Uterus (tissue), 4 donors: ENCODE results near the gene LIFR. TPM values are rescaled to one million over a fixed set of nuclear protein-coding genes. Genes with fewer than 3 reads are reported as not detected.

Experiments used
- DNase-seq, 2 donors: peaks; one replicate each; pipeline ENCODE4 v3.0.0-alpha.2; 2019 to 2020
- H3K27ac ChIP-seq, 2 donors: fragments of 200-600 bp; sonication (generic); 1 replicate in 1 of 2; 2 replicates in 1 of 2; pipeline ENCODE4 v1.5.1; 2016 to 2018
- H3K27me3 ChIP-seq, 2 donors: fragments of 200-600 bp; sonication (generic); one replicate each; pipeline ENCODE4 v1.5.1; 2018 to 2019; ENCODE audit warnings: control low read depth in 1 of 2
- H3K36me3 ChIP-seq, 2 donors: fragments of 200-600 bp; sonication (generic); one replicate each; pipeline ENCODE4 v1.5.1; 2019; ENCODE audit warnings: control low read depth in 1 of 2
- H3K4me1 ChIP-seq, 2 donors: fragments of 200-600 bp; sonication (generic); one replicate each; pipeline ENCODE4 v1.5.1; 2018 to 2019; ENCODE audit warnings: control low read depth in 1 of 2
- H3K4me3 ChIP-seq, 2 donors: fragments of 200-600 bp; sonication (generic); 1 replicate in 1 of 2; 2 replicates in 1 of 2; pipeline ENCODE4 v1.5.1; 2018 to 2019; ENCODE audit warnings: mild to moderate bottlenecking in 1 of 2
- H3K9me3 ChIP-seq, 2 donors: fragments of 200-600 bp; sonication (generic); one replicate each; pipeline ENCODE4 v1.5.1; 2019; ENCODE audit warnings: control low read depth in 1 of 2
- POLR2A ChIP-seq, 2 donors: fragments of 450-650 bp; IDR thresholded peaks; one replicate each; pipeline ENCODE4 v1.6.1; 2016; ENCODE audit warnings: antibody characterized with exemption in 2 of 2, mild to moderate bottlenecking in 1 of 2, moderate library complexity in 1 of 2
- intact Hi-C: fragments of 100-400 bp; cut with DNase I; formaldehyde crosslinking; loops from one replicate; pipeline ENCODE4 v1.15.1; 2023; ENCODE audit warnings: low total_unique reads
- total RNA-seq, 4 donors: library from RNA; depleted of rRNA in 3 of 4; stranded (reverse); fragments of >200 nt in 3 of 4; gene quantifications; one replicate each; pipeline versions ENCODE4 v1.1.0 to v1.2.4, GENCODE V29; 2014 to 2023
- TF ChIP-seq, protein P1 (sequence below), 4 experiments: fragments of 200-600 bp in 2 of 4; fragments of 450-650 bp in 2 of 4; sonication (generic) in 2 of 4; IDR thresholded peaks; one replicate each; pipeline ENCODE4 v1.5.1; 2016 to 2019; ENCODE audit warnings: antibody characterized with exemption in 4 of 4, mild to moderate bottlenecking in 2 of 4, moderate library complexity in 1 of 4
- donor health status: DM: yes; HTN: yes; CAD: no.

The LIFR gene
- total RNA-seq, 4 donors from 2014 or later, result 141 to 310 (median 232) TPM

DNA sequence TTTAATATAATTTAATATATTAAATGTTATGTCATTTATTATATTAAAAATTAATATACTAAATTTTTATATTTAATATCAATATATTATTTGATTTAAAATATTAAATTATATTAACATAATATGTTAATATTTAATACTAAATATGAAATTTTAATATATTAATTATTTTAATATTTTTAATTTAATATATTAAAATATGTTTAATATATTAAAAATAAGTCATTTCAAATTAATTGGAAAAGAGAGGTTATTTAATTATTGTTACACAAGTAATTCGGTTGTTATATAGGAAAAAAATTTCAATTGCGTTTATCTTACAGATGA lies 114.2 kb downstream of the LIFR start:
- Histone ChIP-seq H3K27me3 (no peaks in the 10 kb centered on the region), H3K27ac (no peak overlapping the region), H3K9me3 (no peaks in the 10 kb centered on the region), H3K4me3 (no peak overlapping the region), H3K36me3 (no peaks in the 10 kb centered on the region), H3K4me1 (no peaks in the 10 kb centered on the region)
- intact Hi-C loops, result no loop called here
- TF ChIP-seq, protein P1, sequence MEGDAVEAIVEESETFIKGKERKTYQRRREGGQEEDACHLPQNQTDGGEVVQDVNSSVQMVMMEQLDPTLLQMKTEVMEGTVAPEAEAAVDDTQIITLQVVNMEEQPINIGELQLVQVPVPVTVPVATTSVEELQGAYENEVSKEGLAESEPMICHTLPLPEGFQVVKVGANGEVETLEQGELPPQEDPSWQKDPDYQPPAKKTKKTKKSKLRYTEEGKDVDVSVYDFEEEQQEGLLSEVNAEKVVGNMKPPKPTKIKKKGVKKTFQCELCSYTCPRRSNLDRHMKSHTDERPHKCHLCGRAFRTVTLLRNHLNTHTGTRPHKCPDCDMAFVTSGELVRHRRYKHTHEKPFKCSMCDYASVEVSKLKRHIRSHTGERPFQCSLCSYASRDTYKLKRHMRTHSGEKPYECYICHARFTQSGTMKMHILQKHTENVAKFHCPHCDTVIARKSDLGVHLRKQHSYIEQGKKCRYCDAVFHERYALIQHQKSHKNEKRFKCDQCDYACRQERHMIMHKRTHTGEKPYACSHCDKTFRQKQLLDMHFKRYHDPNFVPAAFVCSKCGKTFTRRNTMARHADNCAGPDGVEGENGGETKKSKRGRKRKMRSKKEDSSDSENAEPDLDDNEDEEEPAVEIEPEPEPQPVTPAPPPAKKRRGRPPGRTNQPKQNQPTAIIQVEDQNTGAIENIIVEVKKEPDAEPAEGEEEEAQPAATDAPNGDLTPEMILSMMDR (IDR thresholded peaks at IDR 0.05), result no peak
- no peak for TF ChIP-seq POLR2A (IDR thresholded peaks at IDR 0.05)
- DNase-seq, result no peak

DNA sequence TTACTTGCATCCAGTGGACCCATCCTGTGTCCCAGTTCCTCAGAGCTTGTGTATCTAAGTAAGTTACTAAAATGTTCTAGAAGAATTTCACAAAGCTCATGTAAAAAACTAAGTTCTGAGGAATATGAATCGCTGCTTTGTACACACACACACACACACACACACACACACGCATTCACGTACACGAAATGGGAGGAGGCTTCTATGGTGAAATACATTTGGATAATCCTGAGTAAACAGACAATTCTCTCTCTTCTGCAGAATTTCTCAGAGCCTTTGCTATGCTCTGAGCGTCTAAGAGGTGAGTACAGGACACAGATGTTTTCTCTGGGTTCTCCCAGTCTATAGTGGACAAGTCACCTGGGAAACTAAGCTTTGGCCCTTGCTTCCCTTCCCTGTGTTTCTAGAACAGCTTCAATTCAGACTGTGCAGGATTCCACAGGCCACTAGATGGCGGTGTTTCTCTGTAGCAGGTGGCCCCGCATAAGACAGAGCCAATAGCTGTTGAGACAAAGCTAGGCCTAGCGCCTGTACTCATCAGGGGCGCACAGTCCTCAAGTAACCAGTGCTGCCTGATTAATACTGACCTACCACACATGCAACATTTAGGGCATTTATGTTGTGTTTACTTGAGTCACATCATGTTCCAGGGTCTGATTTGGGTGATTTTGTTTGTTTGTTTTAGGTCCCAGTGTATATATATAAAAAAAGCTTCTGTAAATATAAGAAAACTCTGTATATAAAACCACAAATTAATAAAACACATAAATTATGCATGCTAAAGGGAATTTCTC lies 114.8 kb downstream of the LIFR start:
- Histone ChIP-seq H3K4me1 (no peaks in the 10 kb centered on the region), H3K27me3 (no peaks in the 10 kb centered on the region), H3K4me3 (no peak overlapping the region), H3K36me3 (no peaks in the 10 kb centered on the region), H3K27ac (no peak overlapping the region), H3K9me3 (no peaks in the 10 kb centered on the region)
- intact Hi-C loops, result no loop called here
- DNase-seq, result peak; percentile 89 to 93
- no peak for TF ChIP-seq POLR2A (IDR thresholded peaks at IDR 0.05)
- TF ChIP-seq, protein P1 (IDR thresholded peaks at IDR 0.05), result peak; percentile 95 to 98 (median 96)

DNA sequence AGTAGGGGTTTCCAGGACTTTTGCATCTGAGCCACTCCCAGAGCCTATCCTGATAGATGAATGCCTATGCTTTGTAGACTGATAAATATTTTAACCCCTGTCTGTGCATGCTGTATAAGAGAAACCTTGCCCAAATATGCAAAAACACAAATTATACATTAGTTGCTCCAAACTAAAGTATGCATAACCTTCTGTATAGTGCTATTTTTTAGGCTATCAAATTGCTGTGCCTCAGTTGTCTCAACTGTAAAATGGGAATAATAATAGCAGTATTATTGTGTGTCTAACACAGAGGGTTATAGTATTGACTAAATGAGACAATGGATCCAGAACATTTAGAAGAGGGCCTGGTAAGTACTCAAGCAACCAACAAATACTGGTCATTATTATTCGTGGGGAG lies 117.7 kb downstream of the LIFR start:
- DNase-seq, result no peak
- H3K4me3 ChIP-seq, result no peak overlapping the region

DNA sequence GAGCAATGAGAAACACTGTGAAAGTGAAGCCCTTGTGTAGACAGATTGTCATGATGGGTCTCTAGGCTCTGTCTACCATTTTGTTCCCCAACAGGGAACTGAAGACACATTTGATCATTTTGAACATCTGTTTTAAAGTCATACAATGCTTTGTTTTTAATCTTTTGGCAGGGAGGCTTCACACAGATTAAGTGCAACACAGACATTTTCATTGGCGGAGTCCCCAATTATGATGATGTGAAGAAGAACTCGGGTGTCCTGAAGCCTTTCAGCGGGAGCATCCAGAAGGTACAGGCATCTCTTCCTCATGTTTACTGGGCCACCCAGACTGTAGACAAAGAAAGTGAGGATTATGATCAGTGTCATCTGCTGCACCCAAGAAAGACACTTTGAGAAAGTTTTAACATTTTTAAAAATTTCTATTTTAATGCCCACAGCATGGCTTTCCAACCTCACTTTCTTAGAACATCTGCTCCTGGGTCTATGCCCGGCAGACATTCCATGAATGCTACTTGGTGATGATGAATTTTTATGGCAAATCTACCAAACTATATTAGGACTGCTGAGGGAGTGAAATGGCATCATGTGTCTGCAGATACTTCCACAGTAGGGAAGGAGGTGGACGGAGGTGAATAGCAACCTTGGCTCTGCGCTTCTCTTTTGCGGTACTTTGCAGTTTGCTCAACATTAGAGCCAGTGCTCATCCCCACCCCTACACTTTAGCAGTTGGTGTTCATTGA lies 121.3 kb downstream of the LIFR start:
- no peak overlapping the region for H3K27ac ChIP-seq
- TF ChIP-seq, protein P1 (IDR thresholded peaks at IDR 0.05), result no peak
- no peak for TF ChIP-seq POLR2A (IDR thresholded peaks at IDR 0.05)
- intact Hi-C loops, result loop anchor here (10.0 kb wide), 1 partner anchor 370 kb away; no protein-coding TSS in a partner anchor
- DNase-seq, result no peak
- no peaks in the 10 kb centered on the region for H3K27me3 ChIP-seq
- H3K36me3 ChIP-seq, result no peaks in the 10 kb centered on the region
- H3K4me1 ChIP-seq, result peaks cover 0 to 4% of the 10 kb centered on the region in 2 donors
- H3K4me3 ChIP-seq, result no peak overlapping the region
- no peaks in the 10 kb centered on the region for H3K9me3 ChIP-seq

More for the DNA sequence above, 117.7 kb downstream of the LIFR start:
- Histone ChIP-seq H3K4me1 (peaks cover 0 to 4% of the 10 kb centered on the region in 2 donors), H3K27ac (no peak overlapping the region), H3K9me3 (no peaks in the 10 kb centered on the region), H3K27me3 (no peaks in the 10 kb centered on the region), H3K36me3 (no peaks in the 10 kb centered on the region)
- TF ChIP-seq, protein P1 (IDR thresholded peaks at IDR 0.05), result no peak
- no peak for TF ChIP-seq POLR2A (IDR thresholded peaks at IDR 0.05)
- intact Hi-C loops, result loop anchor here (10.0 kb wide), 1 partner anchor 366 kb away; no protein-coding TSS in a partner anchor
